ENCODE measurements around the gene GPR152.
A peak's percentile ranks its signal among the peaks of the same experiment; 100 is the strongest.

GPR152 gene

DNA sequence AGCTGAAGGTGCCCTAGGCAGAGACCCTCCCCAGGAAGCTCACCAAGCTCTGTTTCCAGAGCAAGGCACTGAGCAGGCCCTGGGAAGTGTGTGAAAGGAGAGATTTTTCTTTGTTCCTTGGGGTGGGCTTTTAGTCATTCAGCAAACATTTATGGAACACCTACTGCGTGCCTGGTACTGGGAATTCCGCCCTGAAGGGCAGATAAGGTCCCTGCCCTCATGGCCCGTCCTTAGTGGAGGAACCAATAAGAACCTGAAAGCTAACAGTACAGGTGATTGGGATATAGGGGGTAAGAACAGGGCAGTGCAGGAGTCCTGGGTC, 12.6 kb upstream of the GPR152 start:
- no peak for DNase-seq (ENCODE audit: low spot score)

DNA sequence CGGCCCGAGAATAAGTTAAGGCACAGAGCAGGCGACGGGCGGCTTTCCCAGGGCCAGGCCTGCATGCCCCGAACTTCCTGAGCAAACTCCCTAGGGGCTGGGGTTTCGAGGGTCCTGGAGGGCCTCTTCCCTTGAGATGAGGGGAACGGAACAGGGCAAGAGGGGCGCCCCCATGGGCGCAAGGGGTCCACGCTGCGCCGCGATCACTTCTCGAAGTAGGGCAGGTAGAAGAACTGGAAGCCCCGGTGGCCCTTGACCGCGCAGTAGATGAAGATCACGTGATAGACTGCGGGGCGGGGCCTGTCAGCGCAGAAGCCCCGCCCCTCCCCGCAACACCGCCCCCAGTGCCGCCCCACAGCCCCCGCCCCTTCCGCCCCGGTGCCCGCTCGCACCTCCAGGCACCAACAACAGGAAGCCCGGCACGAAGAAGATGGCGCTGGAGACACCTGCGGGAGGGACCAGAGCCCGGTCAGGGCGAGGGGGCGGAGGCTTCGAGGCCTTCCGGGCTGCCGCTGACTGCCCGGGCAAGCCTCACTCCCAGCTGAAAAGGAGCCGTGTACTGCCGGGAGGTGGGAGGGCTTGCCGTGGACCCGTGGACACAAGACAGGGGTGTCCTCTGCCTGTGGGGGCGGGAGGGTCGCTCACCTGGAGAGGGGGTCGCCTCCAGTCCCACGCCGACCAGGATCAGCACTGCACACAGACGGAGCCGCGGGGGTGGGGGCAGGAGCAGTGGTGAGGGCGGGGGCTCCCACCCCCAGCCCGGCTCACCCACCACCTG, 12.1 kb upstream of the GPR152 start:
- peak; percentile 74 for DNase-seq (ENCODE audit: low spot score)

DNA sequence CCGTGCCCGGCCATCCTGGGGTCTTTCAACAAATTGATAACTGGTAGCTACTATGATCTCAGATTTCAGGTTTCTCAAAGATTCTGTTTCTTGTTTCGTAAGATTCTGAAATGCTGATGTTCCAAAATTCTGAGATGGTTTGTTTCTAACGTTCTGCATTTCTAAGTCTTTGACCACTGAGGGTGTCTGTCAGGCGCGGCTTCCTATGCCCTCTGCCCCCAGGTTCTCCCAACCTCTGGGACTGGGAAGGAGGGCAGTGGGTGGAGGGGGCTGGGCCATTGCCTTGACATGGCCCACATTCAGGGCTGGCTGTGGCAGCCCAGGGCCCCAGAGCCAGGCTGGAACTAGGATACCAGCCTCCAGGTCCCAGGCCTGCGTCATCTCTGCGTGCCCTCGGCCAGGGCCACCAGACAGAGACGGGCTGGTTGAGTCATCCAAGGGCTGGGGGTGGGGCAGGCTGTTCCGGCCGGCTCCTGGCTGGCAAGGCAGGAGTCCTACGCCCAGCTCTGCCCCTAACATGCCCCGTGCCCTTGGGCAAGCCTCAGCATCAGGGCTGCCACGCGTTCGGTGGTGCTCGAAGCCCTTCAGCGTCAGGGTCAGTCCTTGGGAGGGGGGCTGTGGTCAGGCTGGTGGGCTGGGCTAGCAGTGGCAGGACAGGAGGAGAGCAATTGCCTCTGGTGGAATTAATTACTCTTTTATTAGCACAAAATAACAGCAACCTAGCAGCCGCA, 11.3 kb upstream of the GPR152 start:
- DNase-seq (ENCODE audit: low spot score), result no peak

DNA sequence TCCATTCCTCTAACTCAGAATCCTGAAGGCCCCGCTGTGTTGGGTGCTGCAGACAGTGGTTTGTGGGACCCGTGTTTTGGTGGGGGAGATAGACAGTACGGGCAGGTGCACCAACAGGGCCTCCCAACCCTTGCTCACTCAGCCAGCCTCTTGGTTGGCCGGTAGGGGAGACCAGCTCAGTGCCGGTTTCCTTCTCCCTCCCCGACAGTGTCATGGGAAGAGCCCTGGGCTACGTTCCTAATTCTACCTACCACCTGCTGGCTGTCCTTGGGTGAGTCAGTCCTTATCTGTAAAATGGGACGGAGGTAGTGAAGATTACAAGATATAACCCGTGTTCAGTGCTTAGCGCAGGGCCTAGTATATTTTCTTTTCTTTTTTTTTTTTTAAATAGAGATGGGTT, 10.7 kb upstream of the GPR152 start:
- DNase-seq (ENCODE audit: low spot score), result no peak

DNA sequence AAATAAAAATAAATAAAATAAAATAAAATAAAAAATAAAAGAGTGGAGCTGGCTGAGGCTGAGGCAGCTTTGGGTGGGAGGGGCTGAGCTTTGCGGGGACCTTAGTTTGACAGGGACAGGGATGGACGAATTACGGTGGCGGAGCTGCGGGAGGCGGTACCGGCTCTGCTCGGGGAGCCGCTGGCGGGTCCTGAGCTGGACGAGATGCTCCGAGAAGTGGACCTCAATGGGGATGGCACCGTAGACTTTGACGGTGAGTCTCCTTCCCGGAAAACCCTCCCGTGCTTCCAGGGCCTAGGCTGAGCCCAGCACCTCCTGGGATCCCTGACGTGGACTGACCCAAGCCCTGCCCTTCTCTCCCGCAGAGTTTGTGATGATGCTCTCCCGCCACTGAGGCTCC, 5.7 kb upstream of the GPR152 start:
- no peak for DNase-seq (ENCODE audit: low spot score)

DNA sequence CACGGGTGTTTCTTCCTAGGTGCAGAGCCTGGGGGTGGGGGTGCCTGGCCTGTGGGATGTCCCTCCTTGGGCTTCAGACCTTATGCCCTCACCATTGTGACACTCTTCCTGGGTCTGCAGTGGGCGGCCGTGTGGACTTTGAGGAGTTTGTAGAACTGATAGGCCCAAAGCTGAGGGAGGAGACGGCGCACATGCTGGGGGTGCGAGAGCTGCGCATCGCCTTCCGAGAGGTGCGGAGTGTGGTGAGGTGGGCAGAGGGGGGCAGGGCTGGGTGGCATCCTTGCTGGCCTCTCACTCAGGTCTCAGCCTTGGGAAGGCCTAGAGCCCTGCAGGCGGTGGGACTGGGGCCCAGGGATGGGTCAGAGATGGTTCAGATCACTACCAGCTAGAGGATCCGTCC, 4.9 kb upstream of the GPR152 start:
- no peak for DNase-seq (ENCODE audit: low spot score)

DNA sequence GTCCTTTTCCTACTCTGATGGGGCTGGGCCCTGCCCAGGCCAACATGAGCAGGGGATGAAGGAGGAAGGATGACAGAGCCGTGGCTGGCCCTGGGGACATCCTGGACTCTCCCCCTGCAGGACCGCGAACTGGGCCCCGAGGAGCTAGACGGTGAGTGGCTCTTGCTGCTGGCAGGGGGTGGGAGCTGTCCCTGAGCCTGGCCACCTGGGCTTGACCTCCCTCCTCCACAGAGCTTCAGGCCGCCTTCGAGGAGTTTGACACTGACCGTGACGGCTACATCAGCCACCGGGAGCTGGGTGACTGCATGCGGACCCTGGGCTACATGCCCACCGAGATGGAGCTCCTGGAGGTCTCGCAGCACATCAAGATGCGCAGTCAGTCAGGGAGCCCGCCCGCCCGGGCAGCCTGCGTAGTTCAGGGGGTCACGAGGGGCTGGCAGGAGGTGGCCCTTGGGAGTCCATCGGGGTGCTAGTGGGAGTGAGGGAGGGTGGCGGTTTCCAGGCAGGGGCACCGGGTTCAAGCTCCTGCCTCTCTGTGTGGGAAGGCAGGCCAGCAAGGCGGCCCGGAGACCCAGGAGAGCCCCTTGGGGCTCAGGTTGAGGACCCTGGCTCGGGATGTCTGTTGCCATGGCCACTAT, 3.7 kb upstream of the GPR152 start:
- DNase-seq (ENCODE audit: low spot score), result no peak

DNA sequence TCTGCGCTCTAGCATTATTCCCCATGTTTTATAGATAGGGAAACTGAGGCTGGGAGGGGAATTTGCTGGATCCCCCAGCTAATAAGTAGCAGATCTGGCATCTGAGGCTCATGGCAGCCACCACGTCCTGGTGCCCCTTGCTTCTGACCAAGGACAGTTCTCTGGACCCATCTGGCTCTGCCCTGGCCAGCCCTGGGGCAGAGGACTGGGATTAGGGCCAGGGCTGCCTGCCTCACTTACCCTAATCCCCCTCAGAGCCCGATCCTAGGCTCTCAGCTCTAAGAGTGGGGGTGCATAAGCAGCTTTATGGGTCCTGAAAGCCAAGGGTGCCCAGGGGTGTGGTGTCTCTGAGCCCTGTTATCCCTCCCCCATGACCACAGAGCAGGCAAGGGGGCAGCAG, 2.5 kb upstream of the GPR152 start, which contains the start of gene CABP4:
TSS of gene CABP4 (plus strand) at position 301 of the 400 bp plus-strand sequence. CDS start at position 371, 70 bp downstream.
- DNase-seq (ENCODE audit: low spot score), result no peak

DNA sequence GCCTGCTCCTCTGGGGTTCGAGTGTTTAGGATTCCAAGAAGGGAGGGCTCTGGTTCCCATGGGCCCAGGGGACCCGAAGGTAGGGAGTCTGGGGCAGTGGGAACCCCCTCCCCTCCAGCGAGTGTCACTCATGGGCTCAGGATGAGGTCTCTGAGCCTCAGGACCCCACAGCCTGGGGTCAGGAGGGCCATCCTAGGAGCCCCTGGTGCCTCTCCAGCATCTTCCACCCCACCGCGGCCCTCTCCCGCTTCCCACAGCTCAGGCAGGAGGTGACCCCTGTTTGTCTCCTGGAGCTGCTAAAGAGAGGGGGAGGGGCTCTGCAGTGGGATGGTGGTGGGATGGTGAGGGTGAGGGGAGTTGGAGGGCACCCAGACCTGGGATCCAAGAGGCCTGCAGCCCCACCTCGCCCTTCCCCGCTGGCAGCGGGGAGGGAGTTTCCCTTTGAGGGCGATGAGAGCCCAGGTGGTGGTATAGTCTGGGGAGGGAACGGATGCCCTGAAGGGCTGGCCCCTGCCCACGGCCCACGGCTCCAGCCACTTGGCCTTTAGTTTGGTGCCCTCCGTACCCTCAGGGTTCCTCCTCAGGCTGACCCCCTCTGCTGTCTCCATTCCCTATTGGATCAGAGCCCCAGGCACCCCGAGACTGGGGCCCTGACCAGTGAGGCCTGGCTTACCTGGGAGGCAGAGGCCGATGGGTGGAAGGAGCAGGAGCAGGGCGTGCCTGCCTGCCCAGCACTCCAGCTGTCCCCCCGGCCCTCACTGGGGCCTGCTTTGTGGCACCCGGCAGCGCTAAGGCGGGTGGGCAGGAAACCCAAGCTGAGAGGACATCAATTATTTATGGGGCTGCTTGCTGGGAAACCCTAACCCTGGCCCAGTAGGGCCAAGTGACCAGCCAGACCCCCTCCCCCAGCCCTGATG, 1.5 kb upstream of the GPR152 start:
- DNase-seq (ENCODE audit: low spot score), result no peak

DNA sequence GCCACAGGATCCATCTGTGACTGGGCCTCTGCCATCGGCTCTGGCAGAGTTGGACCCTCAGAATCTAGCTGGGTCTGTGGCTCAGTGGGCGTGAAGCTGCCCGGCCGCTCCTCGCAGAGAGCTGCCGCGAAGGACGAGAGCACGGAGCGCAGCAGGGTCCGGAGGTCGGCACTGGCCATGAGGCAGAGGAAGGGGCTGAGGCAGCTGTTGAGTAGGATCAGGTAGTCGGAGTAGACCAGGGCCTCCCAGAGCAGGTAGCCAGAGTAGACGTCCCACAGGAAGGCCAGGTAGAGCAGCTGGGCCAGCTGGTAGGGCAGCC, 912 bp downstream of the GPR152 start:
- DNase-seq (ENCODE audit: low spot score), result no peak

DNA sequence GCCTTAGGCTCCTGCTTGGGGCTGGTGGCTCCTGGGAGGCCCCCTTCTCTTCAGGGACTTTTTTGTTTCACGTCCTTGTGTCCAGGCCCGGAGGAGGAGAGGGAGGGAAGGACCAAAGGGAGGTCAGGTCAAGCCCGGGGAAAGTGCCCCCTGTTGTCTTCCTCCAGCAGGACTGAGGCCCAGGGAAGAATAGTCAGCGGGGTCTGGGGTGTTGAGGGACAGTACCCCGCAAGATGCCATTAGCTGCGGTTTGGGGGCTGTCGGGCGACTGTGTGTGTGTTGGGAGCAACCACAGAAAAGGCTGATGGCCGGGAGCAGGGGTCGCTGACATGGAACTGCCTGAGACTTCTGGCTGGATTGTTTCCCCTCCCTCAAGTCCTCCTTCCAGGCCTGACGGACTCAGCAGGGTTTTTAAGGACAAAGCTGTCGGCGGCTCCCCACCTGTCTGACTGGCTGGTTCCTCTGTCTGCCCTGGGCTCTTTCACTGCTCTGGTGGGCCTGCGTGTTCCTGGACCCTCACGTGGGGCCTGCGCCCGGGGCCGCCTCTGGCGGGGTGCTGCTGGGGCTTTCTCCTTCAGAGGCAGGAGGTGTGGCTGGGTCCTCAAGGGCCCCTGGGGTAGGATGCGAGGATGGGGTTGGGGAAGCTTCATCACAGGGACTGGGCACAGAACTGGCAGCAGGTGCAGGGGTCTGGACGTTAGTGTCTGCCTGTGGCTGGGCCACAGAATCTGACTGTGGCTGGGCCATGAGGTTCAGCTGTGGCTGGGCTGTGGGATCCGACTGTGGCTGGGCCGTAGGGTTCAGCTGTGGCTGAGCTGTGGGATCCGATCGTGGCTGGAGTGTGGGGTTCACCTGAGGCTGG, 1.5 kb downstream of the GPR152 start:
- no peak for DNase-seq (ENCODE audit: low spot score)

DNA sequence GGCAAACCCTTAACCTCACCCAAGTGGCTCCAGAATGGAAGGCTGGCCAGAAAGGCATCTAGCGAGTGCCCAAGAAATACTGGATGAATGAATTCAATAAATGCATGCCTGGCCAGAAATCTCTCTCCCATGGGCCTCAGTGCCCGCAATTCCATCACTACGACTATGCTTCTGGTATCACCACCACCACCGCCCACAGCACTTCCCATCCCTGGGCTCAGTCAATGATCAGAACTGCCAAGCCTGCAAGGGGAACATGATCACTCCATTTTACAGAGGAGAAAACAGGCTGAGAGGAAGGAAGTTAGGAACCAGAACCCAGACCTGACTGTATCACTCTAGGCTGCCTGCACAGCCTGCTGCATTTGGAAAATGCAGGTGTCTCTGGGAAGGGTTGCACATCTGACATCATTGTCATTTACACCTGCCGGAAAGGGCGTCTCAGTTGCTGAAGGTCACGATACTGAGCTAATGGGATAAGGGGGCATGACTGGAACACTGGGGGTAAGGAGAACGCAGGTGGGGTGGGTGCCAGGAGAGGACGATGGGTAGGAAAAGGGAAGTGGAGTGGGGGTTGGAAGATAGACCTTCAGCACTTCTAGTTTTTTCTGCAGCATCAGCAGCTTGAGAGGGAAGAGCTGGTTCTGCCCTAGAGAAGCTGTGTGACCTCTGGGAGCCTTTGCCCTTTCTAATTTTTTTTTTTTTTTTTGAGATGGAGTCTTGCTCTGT, 3.2 kb downstream of the GPR152 start:
- peak; percentile 53 for DNase-seq (ENCODE audit: low spot score)

DNA sequence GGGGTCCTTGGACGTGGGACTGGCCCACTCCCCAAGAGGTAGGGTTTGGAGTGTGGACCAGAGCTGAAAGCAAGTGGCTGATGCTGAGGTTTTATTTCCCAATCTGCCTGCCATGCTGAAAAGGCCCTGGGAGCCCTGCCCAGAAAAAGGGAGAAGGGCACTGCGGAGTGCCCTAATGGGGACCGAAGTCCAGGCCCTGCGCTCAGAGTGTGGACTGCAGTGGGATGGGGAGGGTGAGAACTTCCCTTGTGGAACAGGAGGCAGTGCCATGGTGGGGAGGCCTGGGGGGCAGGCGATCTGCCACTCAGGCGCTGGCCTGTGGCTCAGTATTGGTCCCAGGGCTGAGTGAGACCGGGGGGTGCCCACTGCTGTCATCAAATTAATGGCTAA, 4.3 kb downstream of the GPR152 start:
- no peak for DNase-seq (ENCODE audit: low spot score)

DNA sequence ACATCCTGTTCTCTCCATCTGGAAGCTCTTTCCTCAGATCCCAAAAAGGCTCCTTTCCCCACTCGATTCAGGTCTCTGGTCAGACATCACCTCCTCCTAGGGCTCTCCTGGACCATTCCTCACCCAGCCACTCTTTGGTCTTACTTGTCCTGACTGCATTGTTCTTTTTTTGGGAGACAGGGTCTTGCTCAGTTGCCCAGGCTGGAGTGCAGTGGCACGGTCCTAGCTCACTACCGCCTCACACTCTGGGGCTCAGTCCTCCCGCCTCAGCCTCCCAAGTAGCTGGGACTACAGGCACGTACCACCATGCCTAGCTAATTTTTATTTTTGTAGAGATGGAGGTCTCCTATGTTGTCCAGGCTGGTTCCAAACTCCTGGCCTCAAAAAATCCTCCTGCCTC, 7.0 kb downstream of the GPR152 start:
- no peak for DNase-seq (ENCODE audit: low spot score)

DNA sequence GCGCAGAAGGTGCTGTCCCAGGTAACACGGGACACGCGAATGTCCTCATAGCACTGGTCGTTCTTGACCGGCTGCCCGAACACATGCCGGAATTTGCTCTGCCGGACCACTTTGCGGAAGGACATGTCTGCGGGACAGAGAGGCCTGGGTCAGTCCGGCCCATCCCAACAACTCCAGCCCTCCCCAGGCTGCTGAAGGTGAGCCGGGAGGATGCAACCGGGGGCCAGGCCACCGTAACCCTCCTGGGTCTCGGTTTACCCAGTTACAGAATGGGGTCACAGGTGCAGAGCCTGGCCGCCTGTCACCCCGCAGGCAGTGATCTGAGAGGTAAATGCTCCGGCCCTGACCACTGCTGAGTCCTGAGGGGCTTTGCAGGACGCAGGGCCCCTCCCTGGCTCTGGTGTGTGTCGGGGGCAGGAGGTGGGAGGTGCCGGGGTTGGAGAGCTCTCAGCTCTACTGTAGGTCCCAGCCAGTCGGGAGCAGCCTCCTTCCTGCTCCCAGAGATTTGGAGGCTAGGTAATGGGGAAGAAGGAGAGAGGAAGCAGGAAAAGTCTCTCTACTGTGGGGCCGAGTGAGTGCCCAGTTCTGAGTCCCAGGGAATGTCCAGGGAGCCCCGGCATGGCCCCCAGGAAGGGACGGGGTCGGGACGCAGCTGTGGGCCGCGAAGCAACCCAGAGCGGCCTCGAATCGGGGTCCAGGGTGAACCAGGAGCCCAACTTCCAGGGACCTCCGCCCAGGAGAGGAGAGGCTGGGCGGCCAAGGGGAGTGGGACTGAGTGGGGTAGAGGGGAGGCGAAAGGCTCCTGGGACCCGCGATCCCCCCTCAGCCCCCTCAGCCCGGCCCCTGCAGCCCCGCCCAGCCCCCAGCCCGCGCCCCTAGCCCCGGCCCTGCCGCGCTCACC, 9.8 kb downstream of the GPR152 start:
- no peak for DNase-seq (ENCODE audit: low spot score)

DNA sequence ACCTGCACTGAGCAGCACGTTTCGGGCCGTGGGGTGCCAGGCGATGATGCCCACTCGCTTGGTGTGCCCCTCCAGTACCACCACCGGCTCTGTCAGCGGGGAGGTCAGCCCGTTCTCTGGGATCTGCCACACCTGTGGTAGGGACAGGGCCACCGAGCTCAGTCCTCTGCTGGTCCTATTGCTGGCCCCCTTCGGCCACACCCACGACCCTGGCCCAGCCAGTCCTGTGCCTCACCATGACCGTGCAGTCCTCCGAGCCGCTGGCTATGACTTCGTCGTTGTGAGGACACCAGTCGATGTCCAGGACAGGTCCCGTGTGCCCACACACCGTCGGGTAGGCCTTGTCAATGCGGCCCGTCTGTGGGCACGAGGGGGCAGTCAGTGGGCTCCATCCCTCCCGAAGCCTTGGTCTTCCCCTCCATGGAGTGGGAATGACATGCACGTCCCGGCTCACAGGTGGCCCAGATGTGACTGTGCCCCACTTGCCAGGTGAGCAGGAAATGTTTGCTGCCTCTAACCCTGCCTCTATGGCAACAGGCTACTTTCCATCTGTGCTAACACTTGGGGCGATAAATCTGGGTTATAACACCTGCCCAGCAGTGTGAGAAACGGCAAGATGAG, 10.7 kb downstream of the GPR152 start:
- DNase-seq (ENCODE audit: low spot score), result no peak

DNA sequence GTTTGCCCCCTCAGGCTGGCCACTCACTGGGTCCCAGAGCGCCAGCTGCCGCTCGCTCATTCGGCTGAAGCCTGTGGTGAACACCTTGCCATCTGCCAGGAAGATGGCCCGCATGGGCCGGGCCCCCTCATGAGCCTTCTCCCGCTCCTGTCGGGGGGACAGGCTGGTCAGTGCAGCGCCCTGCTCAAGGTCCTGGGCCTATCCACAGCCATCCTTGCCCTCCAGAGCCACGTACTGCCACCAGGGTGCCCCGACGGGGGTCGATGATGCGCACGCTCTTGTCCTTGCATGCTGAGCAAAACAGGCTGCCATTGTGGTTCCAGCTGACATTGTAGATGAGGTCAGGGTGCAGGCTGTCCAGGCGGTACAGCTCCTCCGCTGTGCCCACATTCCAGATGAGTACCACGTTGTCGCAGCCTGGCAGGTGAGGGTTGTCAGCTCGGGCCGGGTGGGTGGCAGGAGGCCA, 11.4 kb downstream of the GPR152 start:
- no peak for DNase-seq (ENCODE audit: low spot score)

DNA sequence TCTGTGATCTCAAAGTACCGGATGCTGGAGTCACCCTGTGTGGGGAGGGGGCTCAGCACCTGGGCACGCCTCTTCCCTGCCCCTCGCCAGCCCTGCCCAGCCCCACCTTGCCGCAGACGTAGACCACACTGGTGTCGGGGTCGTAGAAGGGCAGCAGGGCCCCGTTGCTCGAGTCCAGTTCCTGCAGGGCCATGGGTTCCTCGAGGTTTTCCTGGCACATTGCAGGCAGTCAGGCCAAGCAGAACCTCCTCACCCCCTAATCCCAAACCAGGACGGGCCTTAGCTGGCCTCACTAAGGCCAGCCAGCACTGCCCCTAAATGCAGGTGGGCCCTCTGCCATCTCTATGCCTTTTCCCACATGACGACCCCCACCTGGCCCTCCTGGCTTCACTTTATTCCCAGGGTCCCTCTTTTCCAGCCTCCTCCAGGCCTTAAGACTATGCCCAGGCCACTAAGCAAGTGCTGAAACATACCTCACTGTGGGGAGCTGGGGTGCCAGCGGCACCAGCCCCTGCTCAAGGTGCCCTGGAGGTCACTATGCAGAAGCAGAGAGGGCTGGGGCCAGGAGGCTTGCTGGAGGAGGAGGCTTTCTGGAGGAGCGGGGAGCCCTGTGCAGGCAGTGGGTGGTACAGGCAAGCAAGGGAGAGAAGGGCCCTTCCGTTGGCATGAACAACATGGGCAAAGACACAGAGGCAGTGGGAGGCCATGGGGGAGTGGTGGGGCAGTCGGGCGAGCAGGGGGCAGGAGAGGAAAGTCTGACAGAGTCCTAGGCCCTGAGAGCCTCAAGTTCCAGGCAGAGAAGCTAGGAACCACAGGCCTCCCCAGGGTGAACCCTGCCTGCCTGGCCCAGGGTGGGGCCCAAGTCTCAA, 12.1 kb downstream of the GPR152 start:
- DNase-seq (ENCODE audit: low spot score), result no peak

Measured in Ammon's horn (tissue), 1 donor.